ENCODE data around the gene STX1A.

DNA sequence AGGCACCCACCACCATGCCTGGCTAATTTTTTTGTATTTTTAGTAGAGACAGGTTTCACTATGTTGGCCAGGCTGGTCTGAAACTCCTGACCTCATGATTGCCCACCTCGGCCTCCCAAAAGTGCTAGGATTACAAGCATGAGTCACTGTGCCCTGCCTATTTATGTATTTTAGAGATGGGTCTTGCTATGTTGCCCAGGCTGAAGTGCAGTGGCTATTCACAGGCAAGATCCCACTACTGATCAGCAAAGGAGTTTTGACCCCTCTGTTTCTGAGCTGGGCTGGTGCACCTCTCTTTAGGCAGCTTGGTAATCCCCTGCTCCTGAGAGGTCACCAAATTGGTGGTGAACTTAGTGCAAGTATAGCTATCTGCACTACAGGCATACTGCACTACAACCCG, 12.9 kb upstream of the STX1A start:
- TF ChIP-seq, protein P1, sequence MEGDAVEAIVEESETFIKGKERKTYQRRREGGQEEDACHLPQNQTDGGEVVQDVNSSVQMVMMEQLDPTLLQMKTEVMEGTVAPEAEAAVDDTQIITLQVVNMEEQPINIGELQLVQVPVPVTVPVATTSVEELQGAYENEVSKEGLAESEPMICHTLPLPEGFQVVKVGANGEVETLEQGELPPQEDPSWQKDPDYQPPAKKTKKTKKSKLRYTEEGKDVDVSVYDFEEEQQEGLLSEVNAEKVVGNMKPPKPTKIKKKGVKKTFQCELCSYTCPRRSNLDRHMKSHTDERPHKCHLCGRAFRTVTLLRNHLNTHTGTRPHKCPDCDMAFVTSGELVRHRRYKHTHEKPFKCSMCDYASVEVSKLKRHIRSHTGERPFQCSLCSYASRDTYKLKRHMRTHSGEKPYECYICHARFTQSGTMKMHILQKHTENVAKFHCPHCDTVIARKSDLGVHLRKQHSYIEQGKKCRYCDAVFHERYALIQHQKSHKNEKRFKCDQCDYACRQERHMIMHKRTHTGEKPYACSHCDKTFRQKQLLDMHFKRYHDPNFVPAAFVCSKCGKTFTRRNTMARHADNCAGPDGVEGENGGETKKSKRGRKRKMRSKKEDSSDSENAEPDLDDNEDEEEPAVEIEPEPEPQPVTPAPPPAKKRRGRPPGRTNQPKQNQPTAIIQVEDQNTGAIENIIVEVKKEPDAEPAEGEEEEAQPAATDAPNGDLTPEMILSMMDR (IDR thresholded peaks at IDR 0.05), result no peak
- TF ChIP-seq POLR2A (IDR thresholded peaks at IDR 0.05), result no peak
